HepG2 (cell line): ENCODE data around the gene SEL1L2. TPM values are rescaled to one million over a fixed set of nuclear protein-coding genes. Genes with fewer than 3 reads are reported as not detected.
A peak's percentile ranks its signal among the peaks of the same experiment; 100 is the strongest.

Experiments
- ATAC-seq: fragments of 200-7000 bp; cut with Tn5 transposase; 3 replicates; pipeline ENCODE4 v1.9.1; 2020; ENCODE audit warnings: mild to moderate bottlenecking, moderate library complexity
- BruUV-seq: library from RNA; stranded (reverse); fragments of 400-500 nt; replicated peaks from 2 replicates; lab custom pipeline; 2021; lab: Mats Ljungman, UMichigan
- CTCF ChIA-PET: fragments of 300-600 bp; formaldehyde crosslinking; extraction: SDS; loops from one replicate; lab custom pipeline; 2021; ENCODE audit warnings: low total read pairs, inconsistent platforms, low intra/inter-chr PET ratio; lab: Yijun Ruan, JAX
- POLR2A ChIA-PET: fragments of 350-600 bp; sonication (Branson Sonifier 250); formaldehyde crosslinking; loops from one replicate; lab custom pipeline; 2020; ENCODE audit warnings: antibody characterized with exemption, inconsistent platforms; lab: Yijun Ruan, JAX
- DNase-seq: peaks from one replicate; pipeline ENCODE4 v3.0.0-alpha.2; 2015; ENCODE audit warnings: low spot score
- FAIRE-seq: peaks from 3 replicates; lab custom pipeline; 2011; peaks lifted over from hg19 to GRCh38; lab: Jason Lieb, UNC
- H2AFZ ChIP-seq: one replicate; pipeline ENCODE4 v1.6.1; 2011; ENCODE audit warnings: low read length, inconsistent platforms
- H3K27ac ChIP-seq: fragments of 300-600 bp; 3 replicates; pipeline ENCODE4 v1.8.0; 2011; ENCODE audit warnings: mixed run types, mild to moderate bottlenecking, mixed read lengths, low read length, inconsistent platforms; ENCODE audit not compliant: insufficient read depth; ENCODE audit errors: extremely low read length
- H3K27me3 ChIP-seq, 2 experiments: fragments of 200-600 bp in 1 of 2; 2 replicates in 1 of 2; 3 replicates in 1 of 2; pipeline versions ENCODE4 v1.6.0 to v1.8.0; 2011; ENCODE audit warnings: low read length in 2 of 2, mild to moderate bottlenecking in 2 of 2, moderate library complexity in 2 of 2, inconsistent platforms in 1 of 2; ENCODE audit not compliant: insufficient read depth in 2 of 2, control insufficient read depth in 1 of 2
- H3K36me3 ChIP-seq, 2 experiments: fragments of 200-600 bp in 1 of 2; replicated peaks in 1 of 2; 2 replicates in 1 of 2; 3 replicates in 1 of 2; pipeline versions ENCODE4 v1.5.1 to v1.8.0; 2011; ENCODE audit warnings: low read length in 2 of 2, inconsistent platforms in 1 of 2; ENCODE audit not compliant: insufficient read depth in 2 of 2, control insufficient read depth in 1 of 2
- H3K4me1 ChIP-seq: 2 replicates; pipeline ENCODE4 v1.5.1; 2012; ENCODE audit warnings: low read length, inconsistent platforms; ENCODE audit not compliant: insufficient read depth
- H3K4me2 ChIP-seq: 2 replicates; pipeline ENCODE4 v1.6.0; 2011; ENCODE audit warnings: low read depth, low read length, inconsistent platforms
- H3K4me3 ChIP-seq, 3 experiments: fragments of 200-600 bp in 1 of 3; sonication (generic), shearing (Covaris generic) in 1 of 3; replicated peaks in 1 of 3; 2 replicates each; pipeline ENCODE4 v1.5.1; 2011 to 2016; ENCODE audit warnings: low read length in 3 of 3, inconsistent platforms in 2 of 3, low read depth in 2 of 3, mild to moderate bottlenecking in 2 of 3, control low read depth in 1 of 3, mixed read lengths in 1 of 3; ENCODE audit not compliant: insufficient read depth in 1 of 3
- H3K79me2 ChIP-seq: one replicate; pipeline ENCODE4 v1.6.1; 2011; ENCODE audit warnings: low read length, inconsistent platforms; ENCODE audit not compliant: insufficient read depth
- H3K9ac ChIP-seq: 2 replicates; pipeline ENCODE4 v1.6.0; 2011; ENCODE audit warnings: mild to moderate bottlenecking, low read depth, low read length, inconsistent platforms; ENCODE audit not compliant: insufficient read depth
- H3K9me3 ChIP-seq: 2 replicates; pipeline ENCODE4 v1.5.1; 2012; ENCODE audit warnings: mild to moderate bottlenecking, low read length
- H4K20me1 ChIP-seq: 2 replicates; pipeline ENCODE4 v1.6.0; 2011; ENCODE audit warnings: inconsistent platforms, mild to moderate bottlenecking, low read length, moderate library complexity; ENCODE audit not compliant: insufficient read depth
- SMAD1 ChIP-seq: sonication (generic); formaldehyde crosslinking; IDR thresholded peaks from 2 replicates; pipeline ENCODE4 v1.4.0; 2020; ENCODE audit warnings: missing genetic modification reagents, low read depth, mild to moderate bottlenecking, borderline replicate concordance
- STAG1 ChIP-seq: sonication (generic); formaldehyde crosslinking; IDR thresholded peaks from 2 replicates; pipeline ENCODE4 v1.4.0; 2020; ENCODE audit warnings: missing genetic modification reagents
- ZNF263 ChIP-seq: sonication (generic); formaldehyde crosslinking; IDR thresholded peaks from 2 replicates; pipeline ENCODE4 v1.4.0; 2020; ENCODE audit warnings: missing genetic modification reagents
- ZNF331 ChIP-seq: sonication (generic); formaldehyde crosslinking; IDR thresholded peaks from 2 replicates; pipeline ENCODE4 v1.4.0; 2020; ENCODE audit warnings: missing genetic modification reagents
- WGBS: methylation state at CpG from one replicate; pipeline ENCODE4 v1.1.6; 2017; ENCODE audit warnings: low lambda C conversion rate; 5-methylcytosine and 5-hydroxymethylcytosine counted together
- in situ Hi-C: cut with HindIII; loops from 2 replicates; pipeline ENCODE4 v1.10.0; 2017; ENCODE audit warnings: low pct_unique_long_range_greater_than_20kb; ENCODE audit not compliant: extremely low pct_ligation_motif_present
- intact Hi-C: fragments of 100-400 bp; cut with micrococcal nuclease; formaldehyde crosslinking; loops from one replicate; pipeline ENCODE4 v1.10.0; 2022; ENCODE audit not compliant: unreplicated experiment
- polyA plus RNA-seq, 8 experiments: library from polyadenylated mRNA; depleted of rRNA in 3 of 8; stranded (reverse) in 7 of 8; unstranded in 1 of 8; fragments of >200 nt; fragmentation: Illumina TruSeq in 4 of 8; extraction: Trizol in 4 of 8; gene quantifications; 2 replicates each; pipeline versions ENCODE4 v1.2.1 to v1.2.3, GENCODE V29; 2011 to 2016; ENCODE audit warnings: low read depth in 4 of 8, missing spikeins in 1 of 8, mixed read lengths in 1 of 8; ENCODE audit not compliant: insufficient read depth in 1 of 8
- total RNA-seq, 5 experiments: library from RNA; depleted of rRNA; stranded (reverse); fragments of >200 nt; fragmentation: Illumina TruSeq; extraction: Trizol; gene quantifications; 2 replicates each; pipeline ENCODE4 v1.2.3, GENCODE V29; 2016; ENCODE audit warnings: low read depth in 1 of 5
- TF ChIP-seq, protein P1 (sequence below): sonication (generic); formaldehyde crosslinking; IDR thresholded peaks from 2 replicates; pipeline ENCODE4 v1.5.0; 2020; ENCODE audit warnings: mild to moderate bottlenecking, missing genetic modification reagents, moderate library complexity

SEL1L2 gene
- total and polyA plus RNA-seq, 2 of the 13 experiments (the other 11 are each of a cell fraction or from before 2014, with no cell fraction given), result not detected

- intact Hi-C loops, result no loop called here
- Histone ChIP-seq H3K36me3 (no peaks in the 10 kb centered on the region), H3K27ac (no peak overlapping the region), H3K9ac (no peak overlapping the region), H3K4me2 (no peak overlapping the region), H3K4me1 (no peaks in the 10 kb centered on the region), H3K9me3 (no peaks in the 10 kb centered on the region), H3K4me3 (no peak overlapping the region), H4K20me1 (no peaks in the 10 kb centered on the region), H2AFZ (no peak overlapping the region), H3K27me3 (no peaks in the 10 kb centered on the region; a peak in 2 of 5 replicates), H3K79me2 (no peaks in the 10 kb centered on the region)
- DNase-seq, result no peak
- POLR2A ChIA-PET, result no interaction called here
- ATAC-seq, result peak; percentile 81
- WGBS, result 6% methylated on average over 6 of the region's 6 CpGs
- TF ChIP-seq SMAD1 (CRISPR knock-in tag) (no peak), STAG1 (peak; percentile 53), ZNF263 (CRISPR knock-in tag) (0 out of 2 replicates have a peak, but pooled peaks have one; percentile 54)
- TF ChIP-seq, protein P1, sequence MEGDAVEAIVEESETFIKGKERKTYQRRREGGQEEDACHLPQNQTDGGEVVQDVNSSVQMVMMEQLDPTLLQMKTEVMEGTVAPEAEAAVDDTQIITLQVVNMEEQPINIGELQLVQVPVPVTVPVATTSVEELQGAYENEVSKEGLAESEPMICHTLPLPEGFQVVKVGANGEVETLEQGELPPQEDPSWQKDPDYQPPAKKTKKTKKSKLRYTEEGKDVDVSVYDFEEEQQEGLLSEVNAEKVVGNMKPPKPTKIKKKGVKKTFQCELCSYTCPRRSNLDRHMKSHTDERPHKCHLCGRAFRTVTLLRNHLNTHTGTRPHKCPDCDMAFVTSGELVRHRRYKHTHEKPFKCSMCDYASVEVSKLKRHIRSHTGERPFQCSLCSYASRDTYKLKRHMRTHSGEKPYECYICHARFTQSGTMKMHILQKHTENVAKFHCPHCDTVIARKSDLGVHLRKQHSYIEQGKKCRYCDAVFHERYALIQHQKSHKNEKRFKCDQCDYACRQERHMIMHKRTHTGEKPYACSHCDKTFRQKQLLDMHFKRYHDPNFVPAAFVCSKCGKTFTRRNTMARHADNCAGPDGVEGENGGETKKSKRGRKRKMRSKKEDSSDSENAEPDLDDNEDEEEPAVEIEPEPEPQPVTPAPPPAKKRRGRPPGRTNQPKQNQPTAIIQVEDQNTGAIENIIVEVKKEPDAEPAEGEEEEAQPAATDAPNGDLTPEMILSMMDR, result peak; percentile 60
- BruUV-seq, result no TSS peak
- CTCF ChIA-PET, result no interaction called here
- FAIRE-seq, result no peak
- in situ Hi-C loops, result no loop called here
These were observed 105.6 kb downstream of the SEL1L2 start for GRCh38 chr20:13884803-13885202.

- no peak for DNase-seq
- no peak overlapping the region for H3K27ac ChIP-seq
- POLR2A ChIA-PET, result no interaction called here
- H3K9ac ChIP-seq, result no peak overlapping the region
- H3K79me2 ChIP-seq, result no peaks in the 10 kb centered on the region
- no TSS peak for BruUV-seq
- ATAC-seq, result peak; percentile 38; the same call in 2 of the 3 replicates
- intact Hi-C loops (no loop called here), in situ Hi-C loops (no loop called here)
- no peak overlapping the region for H3K4me2 ChIP-seq
- no peak for FAIRE-seq
- no peaks in the 10 kb centered on the region; a peak in 2 of 5 replicates for H3K27me3 ChIP-seq
- H2AFZ ChIP-seq, result no peak overlapping the region
- no peaks in the 10 kb centered on the region for H3K36me3 ChIP-seq
- H3K4me3 ChIP-seq, result no peak overlapping the region
- H3K9me3 ChIP-seq, result no peaks in the 10 kb centered on the region
- CTCF ChIA-PET, result no interaction called here
- H3K4me1 ChIP-seq, result no peaks in the 10 kb centered on the region
- no peak for TF ChIP-seq ZNF331 (CRISPR knock-in tag)
- TF ChIP-seq, protein P1, result 0 out of 2 replicates have a peak, but pooled peaks have one; percentile 19
- TF ChIP-seq, all 625 proteins: peak for 1
- 0% methylated on average over 1 of the region's 1 CpG for WGBS
- H4K20me1 ChIP-seq, result no peaks in the 10 kb centered on the region
These were observed 107.0 kb downstream of the SEL1L2 start for GRCh38 chr20:13883425-13883824.
